Islet precursor cell (in vitro differentiated cells): Measurements from ENCODE around the gene ETFA.

Experiments
- DNase-seq: peaks from one replicate; pipeline ENCODE4 v3.0.0-alpha.2; 2018

Gene ETFA

GRCh38 chr15:76340198-76340802 lies 29.0 kb upstream of the ETFA start:
- no peak for DNase-seq

- DNase-seq: no peak
Observed at GRCh38 chr15:76339305-76340197, 28.3 kb upstream of the ETFA start.

GRCh38 chr15:76338486-76339304 lies 27.4 kb upstream of the ETFA start:
- DNase-seq: no peak

- peak; percentile 62 for DNase-seq
Observed at GRCh38 chr15:76337696-76338485, 26.6 kb upstream of the ETFA start.

- DNase-seq: no peak
Observed at GRCh38 chr15:76337059-76337695, 25.9 kb upstream of the ETFA start.

GRCh38 chr15:76336254-76337058 lies 25.2 kb upstream of the ETFA start, which contains the start of gene ISL2:
Gene ISL2, plus strand, starts transcription at chr15:76336773. Its CDS starts 111 bp downstream, at chr15:76336884.
- peak; percentile 91 for DNase-seq

- no peak for DNase-seq
Observed at GRCh38 chr15:76335307-76336253, 24.3 kb upstream of the ETFA start.

- DNase-seq: no peak
Observed at GRCh38 chr15:76334438-76335306, 23.4 kb upstream of the ETFA start.

GRCh38 chr15:76333720-76334437 lies 22.6 kb upstream of the ETFA start:
- no peak for DNase-seq

- DNase-seq: no peak
Observed at GRCh38 chr15:76333309-76333708, 22.0 kb upstream of the ETFA start.

- no peak for DNase-seq
Observed at GRCh38 chr15:76332796-76333195, 21.5 kb upstream of the ETFA start.

GRCh38 chr15:76330080-76330680 lies 18.9 kb upstream of the ETFA start:
- no peak for DNase-seq

GRCh38 chr15:76328958-76329357 lies 17.7 kb upstream of the ETFA start:
- no peak for DNase-seq

GRCh38 chr15:76328106-76328696 lies 16.9 kb upstream of the ETFA start:
- DNase-seq: no peak

- DNase-seq: no peak
Observed at GRCh38 chr15:76327191-76328105, 16.2 kb upstream of the ETFA start.

- no peak for DNase-seq
Observed at GRCh38 chr15:76325704-76326103, 14.4 kb upstream of the ETFA start.
